Measurements from ENCODE around the gene COL9A1. TPM values are rescaled to one million over a fixed set of nuclear protein-coding genes. Genes with fewer than 3 reads are reported as not detected.

Gene COL9A1
- total RNA-seq, 1 experiment from 2014 or later = 7.8 TPM

DNA sequence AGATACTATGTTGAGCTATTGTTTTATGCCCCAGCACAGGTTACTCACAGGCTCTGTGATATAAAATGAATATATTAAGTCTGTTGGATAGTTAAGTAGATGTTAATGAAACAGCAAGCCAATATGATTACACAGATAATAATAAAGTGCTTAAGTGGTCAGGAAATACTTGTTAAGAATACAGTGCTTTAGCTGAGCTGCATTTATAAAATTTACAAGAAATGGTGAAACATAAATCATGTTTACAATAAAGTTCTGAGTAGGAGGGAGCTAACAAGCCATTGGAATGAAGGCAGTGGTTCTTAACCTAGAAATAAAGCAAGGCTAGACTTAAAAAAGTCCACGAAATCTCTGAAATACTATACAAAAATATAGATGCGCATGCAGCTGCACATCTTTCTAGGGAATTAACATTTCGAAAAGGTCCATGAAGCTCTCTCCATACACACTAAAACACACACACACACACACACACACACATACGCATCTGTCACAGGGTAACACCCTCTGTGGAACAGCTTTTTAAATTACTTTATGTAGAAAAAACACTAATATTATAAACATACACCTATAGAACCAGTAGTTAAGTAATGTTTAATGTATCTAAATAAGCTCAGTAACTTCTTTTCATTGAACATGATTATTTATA is 87.3 kb downstream of the COL9A1 start:
- Mint-ChIP-seq H3K27me3 (ENCODE audit: low read depth) (no peaks in the 10 kb centered on the region), H3K9me3 (no peaks in the 10 kb centered on the region), H3K4me1 (peaks cover 0 to 9% of the 10 kb centered on the region in 2 experiments; a peak in 2 of 4 replicates), H3K36me3 (ENCODE audit: insufficient read depth in 1 of 3, low read depth in 3 of 3) (no peaks in the 10 kb centered on the region), H3K27ac (no peak overlapping the region), H3K4me3 (no peak overlapping the region)
- no peak overlapping the region for H3K14ac ChIP-seq (ENCODE audit: insufficient read depth, low read length)
- H4K20me1 ChIP-seq (ENCODE audit: control insufficient read depth, insufficient read depth, insufficient read length) = no peaks in the 10 kb centered on the region
- no peaks in the 10 kb centered on the region for H3K23me2 ChIP-seq (ENCODE audit: insufficient read length, low read depth, low read length, poor library complexity, severe bottlenecking)
- H2BK120ac ChIP-seq (ENCODE audit: low read depth, low read length, poor library complexity, severe bottlenecking) = no peak overlapping the region
- H3K4ac ChIP-seq (ENCODE audit: low read depth, low read length) = no peak overlapping the region
- H3K4me1 ChIP-seq (ENCODE audit: insufficient read depth, low read length) = no peaks in the 10 kb centered on the region
- H2AFZ ChIP-seq (ENCODE audit: low read length) = no peak overlapping the region
- H3K56ac ChIP-seq (ENCODE audit: insufficient read length, low read depth, low read length) = no peak overlapping the region
- H3K18ac ChIP-seq (ENCODE audit: insufficient read length, low read depth, low read length) = no peak overlapping the region
- no peaks in the 10 kb centered on the region for H3K79me1 ChIP-seq (ENCODE audit: insufficient read depth, low read depth, low read length, poor library complexity, severe bottlenecking)
- no peak overlapping the region for H4K5ac ChIP-seq (ENCODE audit: insufficient read length, low read depth, low read length)
- no peak for DNase-seq
- no peak overlapping the region for H3K9ac ChIP-seq (ENCODE audit: extremely low read depth, insufficient read length, low read length)
- no peak overlapping the region for H4K8ac ChIP-seq (replicated peaks; ENCODE audit: insufficient read length, low read depth, low read length)
- H2BK5ac ChIP-seq (ENCODE audit: insufficient read length, low read length) = no peak overlapping the region
- no peaks in the 10 kb centered on the region for H3K79me2 ChIP-seq (ENCODE audit: insufficient read depth, low read length)
- no peak overlapping the region for H4K91ac ChIP-seq (ENCODE audit: insufficient read length, low read depth, low read length)
- no peak overlapping the region for H2BK15ac ChIP-seq (ENCODE audit: low read depth, low read length)
- no peak overlapping the region for H2BK20ac ChIP-seq (ENCODE audit: low read depth, low read length, poor library complexity, severe bottlenecking)
- no peak overlapping the region for H2BK12ac ChIP-seq (ENCODE audit: insufficient read length, low read depth, low read length)
- no peak overlapping the region for H3K4me2 ChIP-seq (ENCODE audit: insufficient read depth, insufficient read length, low read length)
- no peaks in the 10 kb centered on the region for H3K27me3 ChIP-seq (ENCODE audit: insufficient read depth, low read length)
- TF ChIP-seq, protein P1, sequence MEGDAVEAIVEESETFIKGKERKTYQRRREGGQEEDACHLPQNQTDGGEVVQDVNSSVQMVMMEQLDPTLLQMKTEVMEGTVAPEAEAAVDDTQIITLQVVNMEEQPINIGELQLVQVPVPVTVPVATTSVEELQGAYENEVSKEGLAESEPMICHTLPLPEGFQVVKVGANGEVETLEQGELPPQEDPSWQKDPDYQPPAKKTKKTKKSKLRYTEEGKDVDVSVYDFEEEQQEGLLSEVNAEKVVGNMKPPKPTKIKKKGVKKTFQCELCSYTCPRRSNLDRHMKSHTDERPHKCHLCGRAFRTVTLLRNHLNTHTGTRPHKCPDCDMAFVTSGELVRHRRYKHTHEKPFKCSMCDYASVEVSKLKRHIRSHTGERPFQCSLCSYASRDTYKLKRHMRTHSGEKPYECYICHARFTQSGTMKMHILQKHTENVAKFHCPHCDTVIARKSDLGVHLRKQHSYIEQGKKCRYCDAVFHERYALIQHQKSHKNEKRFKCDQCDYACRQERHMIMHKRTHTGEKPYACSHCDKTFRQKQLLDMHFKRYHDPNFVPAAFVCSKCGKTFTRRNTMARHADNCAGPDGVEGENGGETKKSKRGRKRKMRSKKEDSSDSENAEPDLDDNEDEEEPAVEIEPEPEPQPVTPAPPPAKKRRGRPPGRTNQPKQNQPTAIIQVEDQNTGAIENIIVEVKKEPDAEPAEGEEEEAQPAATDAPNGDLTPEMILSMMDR (conservative IDR thresholded peaks at IDR 0.05) = no peak
- no CpG with 5 or more reads among the region's 4 CpGs for WGBS (ENCODE audit: extremely low coverage, insufficient read length, low lambda C conversion rate)
- H3K9me3 ChIP-seq (ENCODE audit: control insufficient read depth, low read depth, low read length) = no peaks in the 10 kb centered on the region
- no peak overlapping the region for H2AK5ac ChIP-seq (ENCODE audit: insufficient read length, low read length)
- H3K27ac ChIP-seq (ENCODE audit: insufficient read length, low read depth, low read length) = no peak overlapping the region
- H3T11ph ChIP-seq (ENCODE audit: low read length) = no peak overlapping the region
- H3K23ac ChIP-seq (ENCODE audit: insufficient read length, low read depth, low read length) = no peak overlapping the region

All from H9 (cell line).